Suppressor macrophage treated with lipopolysaccharide for 4 hours (primary cell): ENCODE measurements around the gene LBH.
"Not testable (repeated sequence)": the region's sequence is repeated elsewhere in the genome, so short reads cannot be mapped to it uniquely, and the experiment has no call there.

Experiments used
- DNase-seq: peaks from one replicate; pipeline ENCODE4 v3.0.0-alpha.2; 2020

The LBH gene

GRCh38 chr2:30259827-30260679 is 28.7 kb downstream of the LBH start:
- DNase-seq: no peak

- no peak for DNase-seq
These were observed 29.6 kb downstream of the LBH start for GRCh38 chr2:30260941-30261340.

GRCh38 chr2:30261695-30262211 is 30.4 kb downstream of the LBH start:
- DNase-seq: peak; percentile 17

DNA sequence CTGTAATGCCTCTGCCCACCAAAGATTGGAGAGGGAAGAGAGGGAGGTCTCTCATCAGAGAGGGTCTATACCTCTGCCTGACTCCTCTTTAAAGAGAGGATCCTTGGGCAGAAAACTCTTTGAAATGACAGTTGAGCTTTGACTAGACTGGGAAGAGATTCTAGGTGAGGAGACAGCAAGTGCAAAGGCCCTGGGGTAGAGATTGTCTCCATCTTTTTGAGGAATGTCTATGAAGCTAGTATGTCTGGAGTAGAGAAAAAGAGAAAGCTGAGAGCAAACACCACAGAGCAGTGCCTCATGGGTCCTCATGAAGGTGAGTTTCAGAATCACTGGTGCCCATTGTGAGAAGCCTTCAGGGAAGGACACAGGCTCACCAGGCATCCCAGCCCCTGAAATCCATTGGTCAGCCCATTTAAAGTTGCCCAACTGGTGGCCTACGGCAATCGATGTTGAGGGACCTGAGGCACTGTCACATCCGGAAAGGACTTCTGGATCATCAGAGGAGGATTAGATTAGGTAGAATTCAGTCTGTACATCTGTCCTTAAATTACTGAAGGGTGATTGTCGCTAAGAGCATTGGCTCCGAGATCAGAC is 31.5 kb downstream of the LBH start:
- no peak for DNase-seq

DNA sequence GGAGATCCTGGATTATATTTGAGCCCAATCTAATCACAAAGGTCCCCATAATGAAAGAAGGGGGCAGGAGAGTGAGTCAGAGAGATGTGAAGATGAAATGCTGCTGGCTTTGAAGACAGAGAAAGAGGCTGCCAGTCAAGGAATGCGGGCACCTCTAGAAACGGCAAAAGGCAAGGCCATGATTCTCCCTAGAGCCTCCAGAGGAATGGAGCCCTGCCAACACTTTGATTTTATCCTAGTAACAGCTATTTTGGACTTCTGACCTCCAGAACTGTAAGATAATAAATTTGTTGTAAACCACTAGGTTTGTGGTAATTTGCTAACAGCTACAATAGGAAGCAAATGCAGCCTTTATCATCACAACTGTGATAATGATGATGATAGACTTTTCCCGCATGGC is 32.9 kb downstream of the LBH start:
- DNase-seq: no peak

DNA sequence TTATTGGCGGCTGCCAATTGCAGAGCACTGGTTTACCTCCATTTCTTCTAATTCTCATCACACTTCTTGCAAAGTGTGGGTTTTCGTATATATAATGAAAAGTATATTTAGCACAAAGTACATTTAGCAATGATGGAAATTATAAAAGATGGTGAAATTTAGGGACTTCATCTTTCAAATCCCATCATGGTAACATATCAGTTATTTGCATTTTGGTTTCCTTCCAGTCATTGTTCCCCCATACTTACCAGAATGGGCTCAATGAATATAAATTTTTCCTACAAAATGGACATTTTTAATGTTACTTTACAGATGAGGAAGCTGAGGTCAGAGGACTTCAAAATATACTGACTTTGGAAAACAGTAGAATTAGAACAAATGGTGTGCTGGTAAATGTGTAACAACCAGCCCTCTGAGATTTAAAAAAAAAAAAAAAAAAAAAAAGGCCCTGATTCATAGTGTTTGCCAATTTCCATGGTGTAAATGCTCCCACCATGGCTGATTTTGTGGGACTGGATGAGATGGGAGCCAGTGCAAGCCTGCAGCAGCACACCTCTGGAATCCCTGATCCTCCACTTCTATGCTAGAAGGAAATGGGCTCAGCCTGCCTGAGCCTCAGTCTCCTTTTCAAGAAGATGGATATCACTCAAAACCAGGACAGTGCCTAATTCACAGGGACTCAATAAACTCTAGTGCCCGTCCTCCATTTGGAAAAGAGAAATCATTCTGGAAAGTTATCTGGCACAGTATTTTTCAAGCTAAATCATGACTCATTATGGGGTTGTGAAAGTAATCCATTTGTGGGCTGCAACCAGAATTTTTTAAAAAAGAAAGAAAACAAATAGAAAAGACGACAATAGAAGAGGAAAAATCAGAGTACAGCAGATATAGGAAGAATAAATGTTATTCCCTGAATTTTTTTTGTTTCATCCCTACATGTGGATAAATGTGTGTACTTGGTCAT is 34.0 kb downstream of the LBH start:
- peak; percentile 45 for DNase-seq

DNA sequence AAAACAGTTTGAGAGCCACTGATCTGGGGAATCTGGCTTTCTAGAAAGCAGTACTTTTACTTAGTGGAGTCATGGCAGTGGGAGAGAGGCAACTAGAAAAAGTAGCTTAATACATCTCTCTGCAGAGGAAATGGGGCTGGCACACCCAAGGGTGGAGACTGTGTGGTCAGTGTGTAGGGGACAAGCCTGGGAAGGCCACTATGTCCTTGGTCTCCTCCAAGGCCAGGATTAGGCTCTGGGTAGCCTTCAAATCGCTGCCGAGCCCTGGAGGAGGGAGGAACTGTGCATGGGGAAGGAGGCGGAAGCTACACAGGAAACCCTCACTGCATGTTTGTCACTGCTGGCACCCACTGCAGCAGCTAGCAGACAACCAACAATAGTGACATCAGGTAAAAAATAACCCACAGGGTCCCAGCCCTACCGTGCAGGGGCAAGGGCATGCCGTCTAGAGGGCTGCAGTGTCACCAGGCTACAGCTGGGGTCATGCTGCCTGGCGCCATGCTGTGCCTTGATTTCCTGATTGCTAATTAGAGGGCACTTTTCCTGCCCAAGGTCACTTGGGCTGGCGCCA is 34.8 kb downstream of the LBH start:
- DNase-seq: peak; percentile 29

- no peak for DNase-seq
These were observed 35.4 kb downstream of the LBH start for GRCh38 chr2:30266705-30267104.

- DNase-seq: no peak
These were observed 36.0 kb downstream of the LBH start for GRCh38 chr2:30267161-30267975.

- no peak for DNase-seq
These were observed 37.0 kb downstream of the LBH start for GRCh38 chr2:30268296-30268871.

- not testable (repeated sequence) for DNase-seq
These were observed 37.9 kb downstream of the LBH start for GRCh38 chr2:30269114-30269770.

DNA sequence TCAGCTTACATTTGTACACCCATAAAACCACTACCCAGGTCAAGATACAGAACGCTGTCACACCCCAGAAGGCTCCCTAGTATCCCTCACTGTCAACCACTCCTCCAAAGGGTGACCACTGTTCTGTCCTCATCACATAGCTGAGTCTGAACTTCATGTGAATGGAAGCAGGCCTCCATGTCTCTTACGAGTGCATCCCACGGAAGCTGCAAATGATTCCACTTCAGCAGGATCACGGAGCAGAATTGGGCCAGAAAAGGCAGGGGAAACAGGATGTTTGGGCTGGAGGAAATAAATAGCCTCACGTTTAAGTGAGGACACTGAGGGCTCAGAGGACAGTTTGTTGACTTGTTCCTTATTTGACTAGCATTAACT is 38.4 kb downstream of the LBH start:
- DNase-seq: no peak

DNA sequence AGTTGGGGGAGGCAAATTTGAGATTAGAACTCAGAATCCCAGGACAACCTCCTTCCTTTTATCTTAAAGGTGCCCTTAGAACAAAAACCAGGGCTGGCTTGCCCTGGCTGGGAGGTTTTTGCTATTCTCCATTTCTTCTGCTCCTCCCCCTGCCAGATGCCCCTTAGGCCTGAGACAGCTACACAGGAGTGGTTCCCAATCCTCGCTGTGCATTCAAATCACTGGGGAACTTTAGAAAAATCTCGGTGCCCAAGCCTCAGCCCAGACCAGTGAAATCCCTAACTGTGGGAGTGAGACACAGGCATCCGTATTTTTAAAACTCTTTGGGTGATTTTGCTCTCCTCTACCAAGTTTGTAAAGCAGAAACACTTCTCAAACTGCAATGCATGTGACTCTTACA is 38.8 kb downstream of the LBH start:
- DNase-seq: no peak

DNA sequence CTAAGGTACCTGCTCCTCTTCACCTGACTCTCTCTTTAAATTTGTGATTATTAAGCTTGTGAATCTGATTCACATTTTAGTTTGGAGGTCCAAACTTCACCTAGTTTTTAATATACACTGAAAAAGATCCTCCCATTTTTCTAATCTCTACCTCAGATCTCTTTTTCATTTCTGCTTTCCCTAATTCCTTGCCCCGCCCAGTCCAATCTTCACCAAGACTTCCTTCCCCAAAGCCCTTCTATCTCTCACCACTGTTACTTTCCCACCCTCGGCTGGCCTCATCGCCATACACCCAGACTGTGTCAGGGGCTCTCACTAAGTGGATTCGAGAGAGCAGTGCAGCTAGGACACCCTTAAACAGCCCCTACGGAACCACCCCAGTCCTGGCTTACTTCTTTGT is 40.0 kb downstream of the LBH start:
- DNase-seq: peak; percentile 13

DNA sequence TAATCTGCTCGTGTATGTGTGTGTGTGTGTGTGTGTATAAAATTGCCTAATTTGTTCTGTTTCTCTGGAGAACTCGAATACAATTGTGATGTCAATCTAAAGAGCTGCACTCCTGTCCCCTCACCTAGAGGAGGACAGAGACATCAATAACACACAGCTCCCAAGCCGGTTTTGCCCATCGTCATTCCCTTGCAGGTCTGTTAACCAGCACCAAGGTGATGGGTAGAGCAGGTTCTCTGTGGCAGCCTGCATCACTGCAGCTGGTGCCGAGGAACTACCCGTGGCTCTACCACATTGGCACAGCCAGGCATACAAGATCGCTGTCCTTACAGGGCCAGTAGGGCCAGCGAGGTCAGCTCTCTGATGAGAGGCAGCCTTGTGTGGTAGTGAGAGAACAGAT is 41.0 kb downstream of the LBH start:
- DNase-seq: no peak

DNA sequence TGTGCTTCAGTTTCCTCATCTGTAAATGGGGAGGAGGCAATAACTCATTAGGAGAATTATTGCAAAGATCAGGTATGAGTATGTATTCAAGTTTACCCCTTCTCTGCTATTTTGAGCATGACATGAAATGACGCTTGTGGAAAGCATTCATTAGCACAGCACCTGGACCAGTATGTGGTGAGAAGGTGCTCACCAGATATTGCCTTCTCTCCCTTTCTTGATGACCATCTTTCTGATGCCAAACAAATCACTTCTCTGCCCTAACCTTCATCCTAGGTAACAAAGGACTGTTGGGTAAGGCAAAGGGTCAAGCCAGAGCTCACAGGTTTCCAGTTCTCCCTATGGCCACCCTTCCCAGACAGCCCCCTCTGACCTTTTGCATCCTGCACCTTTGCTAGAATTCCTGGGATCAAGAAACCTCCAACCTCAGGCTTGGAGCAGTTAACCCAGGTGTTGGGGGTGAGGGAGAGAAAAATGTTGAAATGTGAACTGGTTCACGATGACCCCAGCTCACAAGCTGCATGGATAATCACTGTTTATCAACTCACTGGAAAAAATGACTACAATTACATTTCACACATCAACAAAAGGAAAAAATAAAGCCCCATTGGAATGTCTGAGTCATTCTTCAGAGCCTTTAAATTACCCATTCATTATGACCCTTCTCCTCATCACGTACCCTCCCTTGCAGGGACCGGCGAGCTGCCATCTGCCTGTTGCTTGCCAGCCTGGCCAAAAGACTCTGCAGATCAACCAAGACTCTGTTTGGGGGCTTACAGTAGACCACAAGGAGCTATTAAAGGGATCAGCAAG is 41.6 kb downstream of the LBH start:
- DNase-seq: no peak

GRCh38 chr2:30273574-30273929 is 42.2 kb downstream of the LBH start:
- DNase-seq: no peak

GRCh38 chr2:30275256-30275655 is 43.9 kb downstream of the LBH start:
- no peak for DNase-seq

GRCh38 chr2:30276455-30276911 is 45.1 kb downstream of the LBH start:
- no peak for DNase-seq

DNA sequence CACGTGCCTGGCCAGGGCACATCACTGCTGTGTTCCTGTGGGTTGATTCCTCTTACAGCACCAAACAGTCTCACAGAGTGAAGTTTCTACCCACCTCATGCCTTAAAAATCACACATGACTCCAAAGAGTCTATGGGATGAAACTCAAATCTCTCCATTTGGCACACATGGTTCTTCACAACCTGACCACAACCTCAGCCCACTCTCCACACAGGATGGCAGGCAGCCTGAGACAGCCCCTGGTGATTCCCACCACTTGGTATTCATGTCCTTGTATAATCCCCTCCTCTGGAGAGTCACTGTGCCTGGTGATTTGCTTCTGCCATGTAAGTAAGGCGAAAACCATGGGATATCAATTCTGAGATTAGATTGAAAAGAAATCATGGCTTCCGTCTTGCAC is 46.2 kb downstream of the LBH start:
- no peak for DNase-seq
